Forelimb muscle (tissue), 1 donor: ENCODE results near the gene SAMD15. TPM values are rescaled to one million over a fixed set of nuclear protein-coding genes. Genes with fewer than 3 reads are reported as not detected.
A peak's percentile ranks its signal among the peaks of the same experiment; 100 is the strongest.
"Not testable (repeated sequence)": the region's sequence is repeated elsewhere in the genome, so short reads cannot be mapped to it uniquely, and the experiment has no call there.

Experiments used
- DNase-seq: peaks from one replicate; pipeline ENCODE4 v3.0.0-alpha.2; 2013; ENCODE audit warnings: low read depth
- polyA plus RNA-seq: library from polyadenylated mRNA; unstranded; fragments of 120-200 nt; gene quantifications from one replicate; pipeline ENCODE4 v1.2.1, GENCODE V29; 2013; ENCODE audit not compliant: insufficient read length

SAMD15 gene
- 0.22 TPM for polyA plus RNA-seq

DNA sequence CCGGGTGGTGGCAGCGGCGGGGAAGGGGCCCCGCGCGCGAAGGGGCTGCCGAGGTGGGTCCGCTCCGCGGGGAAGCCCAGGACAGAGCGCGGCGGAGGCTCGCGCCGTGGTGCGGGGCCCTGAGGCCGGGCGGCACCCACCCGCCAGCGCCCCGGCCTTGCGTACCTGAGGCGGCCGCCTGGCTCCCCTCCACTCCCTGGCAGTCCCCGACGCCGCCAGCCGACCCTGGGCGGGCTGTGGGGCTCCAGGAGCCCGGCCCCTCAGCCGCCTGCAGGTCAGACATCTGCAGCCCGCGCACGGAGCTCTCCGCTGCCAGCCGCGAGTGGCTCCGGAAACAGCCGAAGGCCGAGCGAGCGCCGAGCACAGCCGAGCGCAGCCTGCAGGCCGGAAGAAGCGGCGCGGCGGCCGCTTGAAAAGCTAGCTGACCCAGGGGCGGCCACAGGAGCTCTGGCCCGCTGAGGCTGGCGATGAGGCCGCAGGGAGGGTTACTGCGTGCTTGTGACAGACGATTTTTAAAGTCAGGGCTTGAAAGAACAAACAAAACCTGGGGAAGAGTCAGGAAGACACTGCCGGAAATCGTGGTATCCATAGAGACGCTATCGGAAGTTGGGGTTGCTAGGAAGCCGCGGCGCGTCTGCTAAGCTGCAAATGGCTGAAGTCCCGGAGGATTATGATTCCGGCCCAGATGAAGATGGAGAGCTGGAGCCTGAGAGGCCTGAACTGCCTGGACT lies at the start of gene SAMD15, which contains the start of gene TMED8:
Gene SAMD15, plus strand, starts transcription at position 609 of the 731 bp plus-strand sequence. Its CDS starts 40 bp downstream, at position 649.
Gene TMED8, minus strand, starts transcription at position 324 of the 731 bp plus-strand sequence. Its CDS starts 41 bp downstream, at position 283.
- peak; percentile 71 for DNase-seq

DNA sequence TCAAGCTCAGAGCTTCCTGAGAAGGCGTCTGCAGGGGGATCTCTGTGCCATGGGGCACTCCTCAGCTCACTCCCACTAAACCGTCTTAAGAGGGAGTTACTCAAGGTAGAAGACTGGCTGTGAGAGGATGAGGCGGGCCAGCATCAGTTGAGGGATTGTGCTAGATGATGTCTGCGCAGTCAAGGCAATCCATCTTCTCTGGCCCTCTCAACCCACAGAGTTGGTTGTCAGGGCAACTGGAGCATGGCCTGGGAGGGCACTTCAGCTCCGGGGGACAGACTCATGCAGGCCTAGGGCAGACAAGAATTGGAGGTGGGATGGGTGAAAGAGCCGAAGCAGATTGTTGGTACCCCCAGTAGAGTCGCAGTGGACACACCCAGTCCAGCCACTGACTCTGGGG lies 47.3 kb upstream of the SAMD15 start:
- DNase-seq = no peak

DNA sequence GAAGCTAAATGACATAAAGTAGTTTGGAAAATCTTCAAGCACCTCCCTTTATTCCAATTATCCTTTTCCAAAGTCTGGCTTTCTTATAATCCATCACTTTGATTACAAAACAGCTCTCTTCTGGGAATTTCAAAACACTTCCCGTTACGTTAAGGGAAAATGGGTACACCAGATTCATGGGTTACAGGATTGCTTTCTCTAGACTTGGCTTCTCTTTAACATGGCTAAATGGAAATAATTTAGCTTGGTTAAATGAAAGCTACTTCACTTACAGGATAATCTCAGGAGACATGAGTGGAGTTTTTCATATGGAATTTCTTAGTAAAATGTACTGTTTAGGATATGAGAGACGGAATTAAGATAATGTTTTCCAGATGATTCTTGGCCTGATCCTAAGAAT lies 41.6 kb upstream of the SAMD15 start:
- DNase-seq = no peak

DNA sequence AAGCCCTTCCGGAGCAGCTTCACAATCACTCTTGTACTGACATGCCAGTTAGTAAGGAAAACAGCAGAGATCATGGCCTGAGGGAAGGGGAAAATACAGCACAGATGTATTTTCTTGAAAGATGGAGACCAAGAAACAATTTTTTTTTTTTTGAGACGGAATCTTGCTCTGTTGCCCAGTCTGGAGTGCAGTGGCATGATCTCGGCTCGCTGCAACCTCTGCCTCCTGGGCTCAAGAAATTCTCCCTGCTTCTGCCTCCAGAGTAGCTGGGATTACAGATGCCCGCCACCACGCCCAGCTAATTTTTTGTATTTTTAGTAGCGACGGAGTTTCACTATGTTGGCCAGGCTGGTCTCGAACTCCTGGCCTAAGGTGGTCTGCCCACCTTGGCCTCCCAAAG lies 39.9 kb upstream of the SAMD15 start:
- DNase-seq = not testable (repeated sequence)

DNA sequence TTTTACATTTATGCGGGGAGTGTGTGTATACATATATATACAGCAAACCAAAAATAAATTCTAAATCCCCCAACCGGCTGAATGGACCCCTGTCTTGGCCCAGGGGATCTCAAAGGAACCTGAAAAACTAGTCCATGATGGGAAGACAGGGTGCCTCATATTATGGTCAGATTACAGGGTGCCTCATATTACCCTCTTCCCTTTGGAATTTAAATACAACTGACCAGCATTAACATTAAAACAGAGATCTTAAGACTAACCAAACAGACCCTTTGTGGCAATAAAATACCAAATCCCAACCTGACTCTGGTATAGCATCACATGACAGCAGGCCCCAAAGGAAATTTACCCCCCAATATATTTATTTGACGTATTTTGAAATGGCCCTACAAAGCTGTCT lies 39.3 kb upstream of the SAMD15 start:
- DNase-seq = no peak

- DNase-seq = no peak
These were observed 38.9 kb upstream of the SAMD15 start for GRCh38 chr14:77338302-77338701.

GRCh38 chr14:77339407-77339806 lies 37.8 kb upstream of the SAMD15 start:
- DNase-seq = no peak

DNA sequence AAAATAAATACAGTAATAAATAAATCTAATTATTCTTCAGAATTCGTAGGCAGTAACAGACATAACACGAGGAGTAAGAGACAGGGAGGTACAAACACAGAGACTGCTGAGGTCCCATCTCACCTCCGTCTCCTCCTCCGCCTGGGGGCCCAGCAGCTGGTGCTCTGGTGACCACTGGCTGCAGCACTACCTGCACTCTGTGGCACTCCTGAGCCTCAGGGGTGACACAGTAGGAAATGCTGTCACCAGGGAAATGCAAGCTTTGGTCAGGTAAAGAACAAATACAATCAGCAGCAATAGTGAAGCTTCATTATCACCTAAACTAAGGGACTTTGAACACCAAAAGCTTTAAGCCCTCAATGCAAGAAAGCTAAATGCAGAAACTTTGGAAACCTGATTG lies 36.8 kb upstream of the SAMD15 start:
- no peak for DNase-seq

DNA sequence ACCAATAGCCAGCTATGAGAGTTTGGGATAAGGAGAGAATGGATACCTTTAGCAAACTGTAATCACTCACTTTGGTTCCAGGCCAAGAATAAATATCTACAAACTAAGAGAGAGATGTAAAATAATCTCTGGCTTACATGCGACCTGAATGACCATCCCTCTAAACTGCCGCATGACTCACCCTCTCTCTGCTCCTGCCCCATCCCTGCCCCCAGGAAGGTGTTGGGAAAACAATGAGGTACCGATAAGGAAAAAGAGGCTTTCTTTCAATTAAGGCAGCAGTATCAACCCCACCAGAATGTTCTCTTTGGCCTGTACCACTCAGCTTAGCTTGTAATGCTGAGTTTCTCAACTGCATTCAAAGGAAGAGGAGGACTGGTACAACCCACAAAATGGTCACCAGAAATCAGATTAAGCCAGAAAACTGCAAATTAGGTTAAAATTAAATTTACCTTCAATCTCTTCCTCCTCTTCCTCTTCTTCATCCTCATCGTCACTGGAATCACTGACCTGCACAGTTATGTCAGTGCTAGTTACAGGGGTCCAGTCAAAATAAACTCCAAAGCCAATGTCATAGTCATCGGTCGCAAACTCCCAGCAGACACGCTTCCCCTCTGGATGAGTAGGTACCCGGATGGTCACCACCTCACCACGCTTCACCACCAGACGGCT lies 34.3 kb upstream of the SAMD15 start:
- no peak for DNase-seq

- no peak for DNase-seq
These were observed 33.5 kb upstream of the SAMD15 start for GRCh38 chr14:77343662-77344061.

DNA sequence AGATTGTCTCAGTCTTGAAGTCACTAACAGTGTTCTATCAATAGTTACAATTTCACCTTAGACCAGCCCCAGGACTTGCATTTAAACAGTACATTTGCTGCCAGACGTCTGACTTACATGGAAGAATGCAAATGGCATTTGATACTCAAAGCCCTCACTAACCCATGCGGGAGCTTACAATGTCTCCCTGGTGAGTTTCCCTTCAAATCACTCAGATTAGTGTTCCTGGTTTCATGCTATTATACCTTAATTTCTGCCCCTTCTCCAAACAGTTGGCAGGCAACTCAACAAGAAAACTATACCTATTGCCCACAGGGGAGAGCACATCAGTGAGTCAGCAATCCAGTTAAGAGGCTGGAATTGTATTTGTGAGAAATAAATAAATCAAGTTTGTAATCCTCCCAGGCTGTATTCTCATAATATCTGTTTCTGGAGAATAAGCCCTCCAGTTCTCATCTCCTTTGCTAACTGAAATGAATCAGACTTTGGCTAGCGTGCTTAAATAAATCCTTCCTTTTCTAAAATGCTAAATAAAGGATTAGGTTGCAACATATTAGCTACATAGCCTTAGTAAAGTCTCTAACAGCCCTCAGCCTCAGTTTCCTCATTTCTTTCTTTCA lies 32.7 kb upstream of the SAMD15 start:
- DNase-seq = no peak

- no peak for DNase-seq
These were observed 30.7 kb upstream of the SAMD15 start for GRCh38 chr14:77346495-77346894.

GRCh38 chr14:77347751-77348150 lies 29.4 kb upstream of the SAMD15 start:
- no peak for DNase-seq

DNA sequence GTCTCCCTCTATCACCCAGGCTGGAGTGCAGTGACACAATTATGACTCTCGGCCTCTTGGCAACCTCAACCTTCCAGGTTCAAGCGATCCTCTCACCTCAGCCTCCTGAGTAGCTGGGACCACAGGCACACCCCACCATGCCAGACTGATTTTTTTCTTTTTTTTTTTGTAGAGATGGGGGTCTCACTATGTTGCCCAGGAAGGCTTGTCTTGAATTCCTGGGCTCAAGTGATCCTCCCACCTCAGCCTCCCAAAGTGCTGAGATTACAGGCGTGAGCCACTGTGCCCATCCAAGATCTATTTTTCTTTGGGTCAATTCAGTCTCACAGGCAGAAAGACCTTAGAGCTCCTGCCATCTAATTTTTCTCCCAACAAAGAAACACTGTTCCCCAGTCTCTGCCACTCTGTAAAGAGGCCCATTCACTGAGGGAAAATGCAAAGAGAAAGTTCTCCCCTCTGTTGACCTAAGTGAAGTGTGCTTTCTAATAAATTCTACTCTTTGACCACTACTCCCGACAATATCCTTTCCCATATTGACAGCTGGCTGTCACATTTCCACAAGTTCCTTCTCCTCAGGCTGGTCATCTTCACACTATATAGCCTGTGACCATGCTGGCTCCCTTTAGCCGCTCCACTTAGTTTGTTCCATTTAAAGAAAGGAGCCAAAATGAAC lies 23.6 kb upstream of the SAMD15 start:
- DNase-seq = no peak

DNA sequence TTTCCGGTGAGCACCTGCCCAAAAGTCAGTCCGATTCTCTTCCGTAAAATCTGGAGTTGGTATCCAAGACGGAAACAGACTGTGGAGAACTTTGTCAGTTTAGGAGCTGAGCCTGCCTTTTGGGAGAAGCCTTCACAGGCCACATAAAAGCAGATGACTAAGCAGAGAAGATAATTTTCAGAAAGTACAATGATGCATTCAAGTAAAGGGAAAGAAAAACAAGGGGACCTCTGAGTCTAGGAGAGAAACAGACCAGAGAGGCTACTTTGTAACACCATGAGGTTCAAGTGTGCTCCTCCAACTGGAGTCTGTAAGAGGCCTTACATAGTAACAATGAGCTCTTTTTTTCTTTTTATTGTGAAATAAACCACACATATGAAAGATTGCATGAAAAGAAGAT lies 21.4 kb upstream of the SAMD15 start:
- no peak for DNase-seq

DNA sequence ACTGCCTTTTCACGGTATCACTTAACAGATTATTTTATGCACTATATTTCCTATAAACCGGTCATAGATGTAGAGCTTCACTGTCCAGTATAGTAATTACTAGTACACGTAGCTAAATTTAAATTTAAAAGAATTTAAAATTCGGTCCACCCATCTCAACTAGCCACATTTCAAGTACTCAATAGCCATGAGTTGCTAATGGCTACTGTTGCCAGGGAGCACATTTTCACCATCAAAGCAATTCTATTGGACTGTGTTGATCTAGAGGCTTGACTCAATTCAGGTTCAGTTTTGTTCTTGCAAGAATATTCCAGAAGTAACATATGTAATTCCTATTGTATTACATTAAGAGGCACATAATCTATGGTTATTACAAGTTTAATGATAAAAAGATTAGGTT lies 20.3 kb upstream of the SAMD15 start:
- DNase-seq = no peak

DNA sequence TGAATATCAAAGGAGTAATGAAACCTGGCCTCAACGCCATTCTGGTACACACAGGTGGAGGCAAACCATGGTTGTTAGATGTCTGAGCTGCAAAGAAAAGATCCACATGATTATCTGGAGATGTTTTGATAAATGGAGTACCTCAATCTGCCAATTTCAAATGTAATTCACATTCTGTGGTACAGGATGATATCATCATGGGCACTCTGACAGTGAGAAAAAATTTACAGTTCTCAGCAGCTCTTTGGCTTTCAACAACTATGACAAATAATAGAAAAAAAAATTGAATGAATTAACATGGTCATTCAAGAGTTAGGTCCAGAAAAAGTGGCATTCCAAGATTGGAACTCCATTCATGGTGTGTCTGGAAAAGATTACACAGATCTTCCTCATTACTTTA lies 17.6 kb upstream of the SAMD15 start:
- no peak for DNase-seq

GRCh38 chr14:77364146-77364545 lies 13.0 kb upstream of the SAMD15 start:
- no peak for DNase-seq

DNA sequence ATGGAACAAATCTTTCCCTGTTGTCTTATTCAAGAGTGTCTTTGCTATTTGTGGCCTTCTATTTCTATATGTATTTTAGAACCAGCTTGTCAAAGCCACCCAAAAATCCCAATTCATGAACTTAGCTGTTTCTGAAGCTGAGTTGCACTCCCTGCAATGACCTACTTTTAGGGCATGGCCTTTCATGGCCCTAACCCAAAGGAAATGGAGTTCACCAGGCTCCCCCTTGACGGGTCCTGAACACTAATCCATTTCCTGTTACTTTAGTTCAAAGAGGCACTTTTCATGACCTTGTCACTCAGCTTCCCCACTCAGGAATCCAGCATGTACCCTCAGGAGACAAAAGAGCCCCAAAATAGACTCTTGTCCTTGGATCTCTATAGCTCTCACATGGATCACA lies 7.9 kb upstream of the SAMD15 start:
- DNase-seq = no peak

GRCh38 chr14:77372304-77372841 lies 4.8 kb upstream of the SAMD15 start:
- DNase-seq = no peak

DNA sequence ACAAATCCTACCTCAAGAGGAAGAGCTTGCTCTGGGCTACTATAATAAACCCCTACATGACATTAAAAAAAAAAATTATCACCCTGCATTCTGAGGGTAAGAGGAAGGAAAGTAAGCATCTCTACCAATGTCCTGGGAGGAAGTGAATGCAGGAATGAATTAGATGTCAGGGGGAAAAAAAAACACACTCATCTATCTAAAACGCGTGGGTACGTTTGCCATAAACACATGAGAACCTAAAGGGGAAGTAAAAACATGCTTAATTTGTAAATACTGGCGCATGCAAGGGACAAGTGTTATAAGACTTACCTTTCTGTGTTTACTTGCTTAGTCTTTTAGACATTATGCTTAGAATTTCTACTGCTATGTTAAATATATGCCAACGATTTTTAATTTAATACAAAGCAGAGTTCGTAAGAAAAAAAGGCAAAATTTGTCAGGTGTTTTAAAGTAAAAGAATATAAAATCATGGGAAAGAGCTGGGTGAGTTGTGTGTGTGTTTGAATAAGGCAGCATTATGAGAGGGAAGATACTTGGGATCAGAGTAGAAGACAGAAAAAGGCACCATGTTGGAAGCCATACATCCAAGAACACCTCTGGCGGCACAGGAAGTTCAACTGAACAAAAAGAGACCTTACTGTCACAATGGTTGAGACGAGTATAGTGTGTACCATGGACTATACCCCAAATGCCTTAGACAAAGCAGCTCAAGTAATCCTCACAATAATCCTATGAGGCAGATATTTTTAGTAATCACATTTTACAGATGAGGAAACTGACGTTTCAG lies 1.8 kb upstream of the SAMD15 start:
- DNase-seq = no peak
